GM23338 (cell line): ENCODE data around the gene ANO10. TPM values are rescaled to one million over a fixed set of nuclear protein-coding genes. Genes with fewer than 3 reads are reported as not detected.

Experiments
- ATAC-seq: fragments of 200-7000 bp; cut with Tn5 transposase; 3 replicates; pipeline ENCODE4 v1.9.1; 2020
- DNase-seq: peaks from one replicate; pipeline ENCODE4 v3.0.0-alpha.2; 2015; ENCODE audit warnings: low spot score
- H2AFZ ChIP-seq: fragments of 200-600 bp; sonication (generic); 2 replicates; pipeline ENCODE4 v1.8.0; 2016; ENCODE audit warnings: antibody characterized with exemption, mild to moderate bottlenecking, moderate library complexity
- H3F3A ChIP-seq: fragments of 200-600 bp; sonication (generic); replicated peaks from 2 replicates; pipeline ENCODE4 v1.8.0; 2017; ENCODE audit warnings: antibody characterized with exemption, mixed run types, low read depth
- H3K27ac ChIP-seq: fragments of 200-600 bp; sonication (generic); 2 replicates; pipeline ENCODE4 v1.6.1; 2016; ENCODE audit warnings: low read depth
- H3K27me3 ChIP-seq: fragments of 200-600 bp; sonication (generic); 2 replicates; pipeline ENCODE4 v1.8.0; 2016; ENCODE audit warnings: mild to moderate bottlenecking, mixed run types, moderate library complexity; ENCODE audit not compliant: insufficient read depth
- H3K36me3 ChIP-seq: fragments of 200-600 bp; sonication (generic); 2 replicates; pipeline ENCODE4 v1.8.0; 2016; ENCODE audit warnings: mild to moderate bottlenecking; ENCODE audit not compliant: insufficient read depth
- H3K4me1 ChIP-seq: fragments of 200-600 bp; sonication (generic); 2 replicates; pipeline ENCODE4 v1.8.0; 2016; ENCODE audit warnings: mild to moderate bottlenecking, moderate library complexity; ENCODE audit not compliant: insufficient read depth
- H3K4me2 ChIP-seq: fragments of 200-600 bp; sonication (generic); 2 replicates; pipeline ENCODE4 v1.7.1; 2017; ENCODE audit warnings: mixed run types
- H3K4me3 ChIP-seq: fragments of 200-600 bp; sonication (generic); 2 replicates; pipeline ENCODE4 v1.6.1; 2016; ENCODE audit warnings: mixed run types
- H3K79me2 ChIP-seq: fragments of 200-600 bp; sonication (generic); replicated peaks from 2 replicates; pipeline ENCODE4 v1.8.0; 2017; ENCODE audit warnings: mild to moderate bottlenecking; ENCODE audit not compliant: insufficient read depth
- H3K9me2 ChIP-seq: fragments of 200-600 bp; sonication (generic); 2 replicates; pipeline ENCODE4 v1.8.0; 2017; ENCODE audit not compliant: insufficient read depth
- H4K20me1 ChIP-seq: fragments of 200-600 bp; sonication (generic); replicated peaks from 2 replicates; pipeline ENCODE4 v1.8.0; 2017; ENCODE audit warnings: mild to moderate bottlenecking; ENCODE audit not compliant: insufficient read depth
- H3K27ac Mint-ChIP-seq: 2 replicates; pipeline ENCODE4 v1.8.0; 2020; ENCODE audit warnings: inconsistent platforms, mild to moderate bottlenecking, moderate library complexity, mixed read lengths
- H3K27me3 Mint-ChIP-seq: 3 replicates; pipeline ENCODE4 v1.8.0; 2022; ENCODE audit warnings: low read depth, mild to moderate bottlenecking, moderate library complexity, mixed read lengths, inconsistent platforms; ENCODE audit not compliant: insufficient read depth, poor library complexity
- H3K36me3 Mint-ChIP-seq: 3 replicates; pipeline ENCODE4 v1.8.0; 2021; ENCODE audit warnings: low read depth, mild to moderate bottlenecking, inconsistent platforms, moderate library complexity, mixed read lengths
- H3K4me1 Mint-ChIP-seq: 3 replicates; pipeline ENCODE4 v1.8.0; 2020; ENCODE audit warnings: mild to moderate bottlenecking, inconsistent platforms, mixed read lengths
- H3K4me3 Mint-ChIP-seq: 3 replicates; pipeline ENCODE4 v1.8.0; 2021; ENCODE audit warnings: moderate library complexity, mild to moderate bottlenecking, inconsistent platforms, mixed read lengths
- H3K9me3 Mint-ChIP-seq: 3 replicates; pipeline ENCODE4 v1.8.0; 2020; ENCODE audit warnings: moderate library complexity, mild to moderate bottlenecking, inconsistent platforms, mixed read lengths
- CREB1 ChIP-seq: fragments of 250-450 bp; sonication (Bioruptor Pico); IDR thresholded peaks from 2 replicates; pipeline ENCODE4 v1.5.0; 2020; ENCODE audit warnings: low read depth, mild to moderate bottlenecking, moderate library complexity
- EZH2 ChIP-seq: fragments of 200-600 bp; sonication (generic); IDR thresholded peaks from one replicate; pipeline ENCODE4 v1.8.0; 2017; ENCODE audit warnings: antibody characterized with exemption, mild to moderate bottlenecking, low read depth; ENCODE audit not compliant: unreplicated experiment
- EZH2phosphoT487 ChIP-seq: fragments of 200-600 bp; sonication (generic); IDR thresholded peaks from one replicate; pipeline ENCODE4 v1.8.1; 2018; ENCODE audit warnings: antibody characterized with exemption; ENCODE audit not compliant: unreplicated experiment
- JUNB ChIP-seq: IDR thresholded peaks from one replicate; pipeline ENCODE4 v1.6.1; 2016; ENCODE audit warnings: antibody characterized with exemption; ENCODE audit not compliant: unreplicated experiment
- NANOG ChIP-seq: IDR thresholded peaks from 2 replicates; pipeline ENCODE4 v1.6.1; 2016; ENCODE audit warnings: antibody characterized with exemption, borderline replicate concordance
- POLR2AphosphoS5 ChIP-seq: IDR thresholded peaks from 2 replicates; pipeline ENCODE4 v1.6.1; 2016; ENCODE audit warnings: antibody characterized with exemption, low read depth
- STAT1 ChIP-seq: IDR thresholded peaks from one replicate; pipeline ENCODE4 v1.6.1; 2016; ENCODE audit warnings: antibody characterized with exemption; ENCODE audit not compliant: unreplicated experiment
- ZNF114 ChIP-seq: fragments of 250-450 bp; sonication (Bioruptor Pico); IDR thresholded peaks from 2 replicates; pipeline ENCODE4 v1.5.0; 2020; ENCODE audit warnings: mild to moderate bottlenecking, moderate library complexity
- ZNF331 ChIP-seq: fragments of 250-450 bp; sonication (Bioruptor Pico); IDR thresholded peaks from 2 replicates; pipeline ENCODE4 v1.5.0; 2020; ENCODE audit warnings: low read depth, mild to moderate bottlenecking, moderate library complexity
- polyA plus RNA-seq: library from polyadenylated mRNA; unstranded; fragments of >200 nt; fragmentation: Nextera tagmentation; extraction: Ambion mirVana; gene quantifications from 2 replicates; pipeline ENCODE4 v1.2.1, GENCODE V29; 2016
- total RNA-seq: library from RNA; depleted of rRNA; stranded (reverse); fragments of >200 nt; shearing (Covaris generic); gene quantifications from 2 replicates; pipeline ENCODE4 v1.2.3, GENCODE V29; 2014
- TF ChIP-seq, protein P1 (sequence below): fragments of 250-450 bp; sonication (Bioruptor Pico); IDR thresholded peaks from 2 replicates; pipeline ENCODE4 v1.5.0; 2020; ENCODE audit warnings: mild to moderate bottlenecking, moderate library complexity
- TF ChIP-seq, protein P2 (sequence below), 2 experiments: fragments of 200-600 bp in 1 of 2; sonication (generic) in 1 of 2; conservative IDR thresholded peaks; 2 replicates each; pipeline versions ENCODE4 v1.5.1 to v1.6.1; 2016 to 2017; ENCODE audit warnings: antibody characterized with exemption in 2 of 2, low read depth in 2 of 2, mild to moderate bottlenecking in 2 of 2, moderate library complexity in 1 of 2
- TF ChIP-seq, protein P3 (sequence below): IDR thresholded peaks from one replicate; pipeline ENCODE4 v1.6.1; 2018; ENCODE audit warnings: antibody characterized with exemption; ENCODE audit not compliant: unreplicated experiment
- TF ChIP-seq, protein P4 (sequence below): IDR thresholded peaks from 2 replicates; pipeline ENCODE4 v1.6.1; 2016; ENCODE audit warnings: antibody characterized with exemption

ANO10 gene
- total and polyA plus RNA-seq, 2 experiments from 2014 or later = 29.2 to 48.1 TPM

DNA sequence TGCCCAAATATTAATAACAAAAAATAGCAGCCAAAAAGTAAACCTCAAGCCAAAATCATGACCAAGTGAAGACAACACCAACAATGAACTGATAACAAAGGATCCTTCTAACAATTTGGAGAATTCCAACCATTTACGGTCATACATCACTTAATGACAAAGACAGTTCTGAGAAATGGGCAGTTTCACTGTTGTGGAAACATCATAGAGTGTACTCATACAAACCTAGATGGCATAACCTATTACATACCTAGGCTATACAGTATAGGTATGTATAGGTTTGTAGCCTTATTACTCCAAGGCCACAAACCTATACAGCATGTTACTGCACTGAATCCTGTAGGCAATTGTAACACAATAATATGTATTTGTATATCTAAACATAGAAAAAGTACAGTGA, 12.4 kb downstream of the ANO10 start:
- no peak overlapping the region for H3K4me2 ChIP-seq
- no peak for ATAC-seq

More for the DNA sequence above, 12.4 kb downstream of the ANO10 start:
- H3K79me2 ChIP-seq = peaks cover 64% of the 10 kb centered on the region
- DNase-seq = no peak
- H3K9me3 Mint-ChIP-seq = no peaks in the 10 kb centered on the region
- peaks cover under 1% of the 10 kb centered on the region; the same call in 1 of the 2 replicates for H3K36me3 ChIP-seq
- H3K27ac ChIP-seq = no peak overlapping the region
- 0 out of 3 replicates have a peak, but pooled peaks cover 3% of the 10 kb centered on the region for H3K36me3 Mint-ChIP-seq
- H3K27me3 ChIP-seq = no peaks in the 10 kb centered on the region
- H3K4me1 ChIP-seq = 0 out of 2 replicates have a peak, but pooled peaks cover 5% of the 10 kb centered on the region
- H2AFZ ChIP-seq = no peak overlapping the region
- no peaks in the 10 kb centered on the region; the same call in none of the 2 replicates for H4K20me1 ChIP-seq
- H3K27me3 Mint-ChIP-seq = peaks cover 3% of the 10 kb centered on the region
- peaks cover 9% of the 10 kb centered on the region for H3K4me1 Mint-ChIP-seq
- no peak overlapping the region for H3K4me3 Mint-ChIP-seq
- H3K9me2 ChIP-seq = no peaks in the 10 kb centered on the region; the same call in 1 of the 2 replicates
- no peak for TF ChIP-seq POLR2AphosphoS5
- no peak for TF ChIP-seq NANOG
- no peak for TF ChIP-seq ZNF114
- TF ChIP-seq, protein P1, sequence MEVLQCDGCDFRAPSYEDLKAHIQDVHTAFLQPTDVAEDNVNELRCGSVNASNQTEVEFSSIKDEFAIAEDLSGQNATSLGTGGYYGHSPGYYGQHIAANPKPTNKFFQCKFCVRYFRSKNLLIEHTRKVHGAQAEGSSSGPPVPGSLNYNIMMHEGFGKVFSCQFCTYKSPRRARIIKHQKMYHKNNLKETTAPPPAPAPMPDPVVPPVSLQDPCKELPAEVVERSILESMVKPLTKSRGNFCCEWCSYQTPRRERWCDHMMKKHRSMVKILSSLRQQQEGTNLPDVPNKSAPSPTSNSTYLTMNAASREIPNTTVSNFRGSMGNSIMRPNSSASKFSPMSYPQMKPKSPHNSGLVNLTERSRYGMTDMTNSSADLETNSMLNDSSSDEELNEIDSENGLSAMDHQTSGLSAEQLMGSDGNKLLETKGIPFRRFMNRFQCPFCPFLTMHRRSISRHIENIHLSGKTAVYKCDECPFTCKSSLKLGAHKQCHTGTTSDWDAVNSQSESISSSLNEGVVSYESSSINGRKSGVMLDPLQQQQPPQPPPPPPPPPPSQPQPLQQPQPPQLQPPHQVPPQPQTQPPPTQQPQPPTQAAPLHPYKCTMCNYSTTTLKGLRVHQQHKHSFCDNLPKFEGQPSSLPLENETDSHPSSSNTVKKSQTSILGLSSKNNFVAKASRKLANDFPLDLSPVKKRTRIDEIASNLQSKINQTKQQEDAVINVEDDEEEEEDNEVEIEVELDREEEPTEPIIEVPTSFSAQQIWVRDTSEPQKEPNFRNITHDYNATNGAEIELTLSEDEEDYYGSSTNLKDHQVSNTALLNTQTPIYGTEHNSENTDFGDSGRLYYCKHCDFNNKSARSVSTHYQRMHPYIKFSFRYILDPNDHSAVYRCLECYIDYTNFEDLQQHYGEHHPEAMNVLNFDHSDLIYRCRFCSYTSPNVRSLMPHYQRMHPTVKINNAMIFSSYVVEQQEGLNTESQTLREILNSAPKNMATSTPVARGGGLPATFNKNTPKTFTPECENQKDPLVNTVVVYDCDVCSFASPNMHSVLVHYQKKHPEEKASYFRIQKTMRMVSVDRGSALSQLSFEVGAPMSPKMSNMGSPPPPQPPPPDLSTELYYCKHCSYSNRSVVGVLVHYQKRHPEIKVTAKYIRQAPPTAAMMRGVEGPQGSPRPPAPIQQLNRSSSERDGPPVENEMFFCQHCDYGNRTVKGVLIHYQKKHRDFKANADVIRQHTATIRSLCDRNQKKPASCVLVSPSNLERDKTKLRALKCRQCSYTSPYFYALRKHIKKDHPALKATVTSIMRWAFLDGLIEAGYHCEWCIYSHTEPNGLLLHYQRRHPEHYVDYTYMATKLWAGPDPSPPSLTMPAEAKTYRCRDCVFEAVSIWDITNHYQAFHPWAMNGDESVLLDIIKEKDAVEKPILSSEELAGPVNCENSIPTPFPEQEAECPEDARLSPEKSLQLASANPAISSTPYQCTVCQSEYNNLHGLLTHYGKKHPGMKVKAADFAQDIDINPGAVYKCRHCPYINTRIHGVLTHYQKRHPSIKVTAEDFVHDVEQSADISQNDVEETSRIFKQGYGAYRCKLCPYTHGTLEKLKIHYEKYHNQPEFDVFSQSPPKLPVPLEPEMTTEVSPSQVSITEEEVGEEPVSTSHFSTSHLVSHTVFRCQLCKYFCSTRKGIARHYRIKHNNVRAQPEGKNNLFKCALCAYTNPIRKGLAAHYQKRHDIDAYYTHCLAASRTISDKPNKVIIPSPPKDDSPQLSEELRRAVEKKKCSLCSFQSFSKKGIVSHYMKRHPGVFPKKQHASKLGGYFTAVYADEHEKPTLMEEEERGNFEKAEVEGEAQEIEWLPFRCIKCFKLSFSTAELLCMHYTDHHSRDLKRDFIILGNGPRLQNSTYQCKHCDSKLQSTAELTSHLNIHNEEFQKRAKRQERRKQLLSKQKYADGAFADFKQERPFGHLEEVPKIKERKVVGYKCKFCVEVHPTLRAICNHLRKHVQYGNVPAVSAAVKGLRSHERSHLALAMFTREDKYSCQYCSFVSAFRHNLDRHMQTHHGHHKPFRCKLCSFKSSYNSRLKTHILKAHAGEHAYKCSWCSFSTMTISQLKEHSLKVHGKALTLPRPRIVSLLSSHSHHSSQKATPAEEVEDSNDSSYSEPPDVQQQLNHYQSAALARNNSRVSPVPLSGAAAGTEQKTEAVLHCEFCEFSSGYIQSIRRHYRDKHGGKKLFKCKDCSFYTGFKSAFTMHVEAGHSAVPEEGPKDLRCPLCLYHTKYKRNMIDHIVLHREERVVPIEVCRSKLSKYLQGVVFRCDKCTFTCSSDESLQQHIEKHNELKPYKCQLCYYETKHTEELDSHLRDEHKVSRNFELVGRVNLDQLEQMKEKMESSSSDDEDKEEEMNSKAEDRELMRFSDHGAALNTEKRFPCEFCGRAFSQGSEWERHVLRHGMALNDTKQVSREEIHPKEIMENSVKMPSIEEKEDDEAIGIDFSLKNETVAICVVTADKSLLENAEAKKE = no peak
- no peak for TF ChIP-seq EZH2phosphoT487
- TF ChIP-seq, protein P2, sequence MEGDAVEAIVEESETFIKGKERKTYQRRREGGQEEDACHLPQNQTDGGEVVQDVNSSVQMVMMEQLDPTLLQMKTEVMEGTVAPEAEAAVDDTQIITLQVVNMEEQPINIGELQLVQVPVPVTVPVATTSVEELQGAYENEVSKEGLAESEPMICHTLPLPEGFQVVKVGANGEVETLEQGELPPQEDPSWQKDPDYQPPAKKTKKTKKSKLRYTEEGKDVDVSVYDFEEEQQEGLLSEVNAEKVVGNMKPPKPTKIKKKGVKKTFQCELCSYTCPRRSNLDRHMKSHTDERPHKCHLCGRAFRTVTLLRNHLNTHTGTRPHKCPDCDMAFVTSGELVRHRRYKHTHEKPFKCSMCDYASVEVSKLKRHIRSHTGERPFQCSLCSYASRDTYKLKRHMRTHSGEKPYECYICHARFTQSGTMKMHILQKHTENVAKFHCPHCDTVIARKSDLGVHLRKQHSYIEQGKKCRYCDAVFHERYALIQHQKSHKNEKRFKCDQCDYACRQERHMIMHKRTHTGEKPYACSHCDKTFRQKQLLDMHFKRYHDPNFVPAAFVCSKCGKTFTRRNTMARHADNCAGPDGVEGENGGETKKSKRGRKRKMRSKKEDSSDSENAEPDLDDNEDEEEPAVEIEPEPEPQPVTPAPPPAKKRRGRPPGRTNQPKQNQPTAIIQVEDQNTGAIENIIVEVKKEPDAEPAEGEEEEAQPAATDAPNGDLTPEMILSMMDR (conservative IDR thresholded peaks at IDR 0.05; ENCODE audit: low read depth in 2 of 2) = no peak
- TF ChIP-seq, protein P3, sequence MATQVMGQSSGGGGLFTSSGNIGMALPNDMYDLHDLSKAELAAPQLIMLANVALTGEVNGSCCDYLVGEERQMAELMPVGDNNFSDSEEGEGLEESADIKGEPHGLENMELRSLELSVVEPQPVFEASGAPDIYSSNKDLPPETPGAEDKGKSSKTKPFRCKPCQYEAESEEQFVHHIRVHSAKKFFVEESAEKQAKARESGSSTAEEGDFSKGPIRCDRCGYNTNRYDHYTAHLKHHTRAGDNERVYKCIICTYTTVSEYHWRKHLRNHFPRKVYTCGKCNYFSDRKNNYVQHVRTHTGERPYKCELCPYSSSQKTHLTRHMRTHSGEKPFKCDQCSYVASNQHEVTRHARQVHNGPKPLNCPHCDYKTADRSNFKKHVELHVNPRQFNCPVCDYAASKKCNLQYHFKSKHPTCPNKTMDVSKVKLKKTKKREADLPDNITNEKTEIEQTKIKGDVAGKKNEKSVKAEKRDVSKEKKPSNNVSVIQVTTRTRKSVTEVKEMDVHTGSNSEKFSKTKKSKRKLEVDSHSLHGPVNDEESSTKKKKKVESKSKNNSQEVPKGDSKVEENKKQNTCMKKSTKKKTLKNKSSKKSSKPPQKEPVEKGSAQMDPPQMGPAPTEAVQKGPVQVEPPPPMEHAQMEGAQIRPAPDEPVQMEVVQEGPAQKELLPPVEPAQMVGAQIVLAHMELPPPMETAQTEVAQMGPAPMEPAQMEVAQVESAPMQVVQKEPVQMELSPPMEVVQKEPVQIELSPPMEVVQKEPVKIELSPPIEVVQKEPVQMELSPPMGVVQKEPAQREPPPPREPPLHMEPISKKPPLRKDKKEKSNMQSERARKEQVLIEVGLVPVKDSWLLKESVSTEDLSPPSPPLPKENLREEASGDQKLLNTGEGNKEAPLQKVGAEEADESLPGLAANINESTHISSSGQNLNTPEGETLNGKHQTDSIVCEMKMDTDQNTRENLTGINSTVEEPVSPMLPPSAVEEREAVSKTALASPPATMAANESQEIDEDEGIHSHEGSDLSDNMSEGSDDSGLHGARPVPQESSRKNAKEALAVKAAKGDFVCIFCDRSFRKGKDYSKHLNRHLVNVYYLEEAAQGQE = no peak
- TF ChIP-seq, protein P4, sequence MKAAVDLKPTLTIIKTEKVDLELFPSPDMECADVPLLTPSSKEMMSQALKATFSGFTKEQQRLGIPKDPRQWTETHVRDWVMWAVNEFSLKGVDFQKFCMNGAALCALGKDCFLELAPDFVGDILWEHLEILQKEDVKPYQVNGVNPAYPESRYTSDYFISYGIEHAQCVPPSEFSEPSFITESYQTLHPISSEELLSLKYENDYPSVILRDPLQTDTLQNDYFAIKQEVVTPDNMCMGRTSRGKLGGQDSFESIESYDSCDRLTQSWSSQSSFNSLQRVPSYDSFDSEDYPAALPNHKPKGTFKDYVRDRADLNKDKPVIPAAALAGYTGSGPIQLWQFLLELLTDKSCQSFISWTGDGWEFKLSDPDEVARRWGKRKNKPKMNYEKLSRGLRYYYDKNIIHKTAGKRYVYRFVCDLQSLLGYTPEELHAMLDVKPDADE = no peak
- no peak for TF ChIP-seq CREB1 (CRISPR knock-in tag)
- no peak for TF ChIP-seq EZH2
- no peak for TF ChIP-seq ZNF331 (CRISPR knock-in tag)
- TF ChIP-seq STAT1 = no peak
- no peak for TF ChIP-seq JUNB
- H3K27ac Mint-ChIP-seq = 0 out of 2 replicates have a peak overlapping the region, but pooled peaks have one; percentile 3
- no peak overlapping the region for H3K4me3 ChIP-seq
- no peaks in the 10 kb centered on the region for H3F3A ChIP-seq
